GM13976 (cell line): ENCODE measurements around the gene GPR156.

ENCODE experiments used
- DNase-seq: peaks from one replicate; pipeline ENCODE4 v3.0.0; 2012; ENCODE audit warnings: low spot score
- CTCF ChIP-seq: IDR thresholded peaks from 2 replicates; pipeline ENCODE4 v1.5.1; 2012; ENCODE audit warnings: borderline replicate concordance, mild to moderate bottlenecking; ENCODE audit not compliant: insufficient read depth; ENCODE audit errors: extremely low read depth, missing control alignments, control extremely low read depth
- in situ Hi-C: fragments of 300-500 bp; cut with MboI; formaldehyde crosslinking; loops from one replicate; pipeline ENCODE4 v1.12.0; 2022; ENCODE audit warnings: low sequenced_read_pairs, mixed read lengths, inconsistent platforms; ENCODE audit not compliant: unreplicated experiment

Gene GPR156

DNA sequence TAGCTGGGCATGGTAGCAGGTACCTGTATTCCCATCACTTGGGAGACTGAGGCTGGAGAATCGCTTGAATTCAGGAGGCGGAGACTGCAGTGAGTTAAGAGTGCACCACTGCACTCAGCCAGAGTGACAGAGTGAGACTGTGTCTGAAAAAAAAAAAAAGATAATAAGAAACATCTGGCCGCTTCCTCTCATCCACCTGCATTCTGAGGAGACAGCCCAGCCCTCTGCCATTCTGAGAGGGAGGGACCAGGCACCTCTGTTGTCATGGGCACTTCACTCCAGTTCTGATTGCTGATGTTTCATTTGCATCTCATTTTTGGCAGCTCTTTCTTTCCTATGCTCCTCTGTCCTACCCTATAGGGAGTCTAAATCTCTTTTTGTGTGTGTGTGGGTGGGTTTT, 154.4 kb downstream of the GPR156 start:
- in situ Hi-C loops = no loop called here
- DNase-seq = no peak
- no peak for TF ChIP-seq CTCF

GRCh38 chr3:120129718-120130513, 155.1 kb downstream of the GPR156 start:
- no peak for DNase-seq
- in situ Hi-C loops = no loop called here
- no peak for TF ChIP-seq CTCF

GRCh38 chr3:120129051-120129450, 156.0 kb downstream of the GPR156 start:
- in situ Hi-C loops = no loop called here
- DNase-seq = no peak
- TF ChIP-seq CTCF = no peak

DNA sequence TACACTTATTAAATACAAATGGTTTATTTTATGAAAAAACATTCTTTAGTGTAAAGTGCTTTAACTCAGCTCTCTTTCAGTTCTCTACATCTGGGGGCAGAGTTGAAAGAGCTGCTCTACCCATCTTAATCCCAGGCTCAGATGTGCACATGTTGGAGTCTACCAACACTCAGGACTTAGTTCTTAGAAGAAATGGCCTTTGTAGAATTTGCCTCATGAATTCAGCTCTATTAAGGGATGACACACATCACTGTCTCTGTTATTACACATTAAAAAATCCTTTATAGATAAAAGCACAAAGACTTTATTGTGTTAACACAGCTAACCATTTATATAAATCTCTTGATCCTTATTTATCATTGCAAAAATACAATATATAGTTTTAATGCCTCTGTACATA, 159.0 kb downstream of the GPR156 start:
- no peak for DNase-seq
- in situ Hi-C loops = no loop called here
- no peak for TF ChIP-seq CTCF

GRCh38 chr3:120119846-120120510, 165.0 kb downstream of the GPR156 start:
- TF ChIP-seq CTCF = no peak
- DNase-seq = no peak
- in situ Hi-C loops = no loop called here
